RKO (cell line): ENCODE measurements around the gene SMIM20.
"Not testable (repeated sequence)": the region's sequence is repeated elsewhere in the genome, so short reads cannot be mapped to it uniquely, and the experiment has no call there.

Source experiments
- DNase-seq: peaks from one replicate; pipeline ENCODE4 v3.0.0-alpha.2; 2016; ENCODE audit warnings: low spot score

SMIM20 gene

GRCh38 chr4:25890571-25891485 is 23.2 kb upstream of the SMIM20 start:
- no peak for DNase-seq

DNA sequence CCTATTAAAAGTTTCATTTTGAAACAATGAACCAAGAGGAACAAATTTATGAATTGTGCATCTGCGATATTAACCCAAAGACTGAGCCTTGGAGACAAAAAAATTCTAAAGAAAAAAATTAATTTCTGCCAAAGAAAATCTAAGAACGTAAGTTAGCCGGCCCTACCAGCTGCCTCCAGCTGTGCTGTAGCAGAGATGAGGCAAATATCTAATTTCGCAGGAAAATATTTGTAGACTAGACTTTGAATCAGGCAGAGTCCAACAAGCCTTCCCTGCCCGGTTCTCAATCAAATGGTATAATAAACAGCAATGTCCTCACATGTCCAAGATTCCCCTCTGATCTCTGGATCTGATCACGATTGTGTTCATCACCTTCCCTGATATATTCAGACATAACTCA is 21.2 kb upstream of the SMIM20 start:
- DNase-seq = no peak

DNA sequence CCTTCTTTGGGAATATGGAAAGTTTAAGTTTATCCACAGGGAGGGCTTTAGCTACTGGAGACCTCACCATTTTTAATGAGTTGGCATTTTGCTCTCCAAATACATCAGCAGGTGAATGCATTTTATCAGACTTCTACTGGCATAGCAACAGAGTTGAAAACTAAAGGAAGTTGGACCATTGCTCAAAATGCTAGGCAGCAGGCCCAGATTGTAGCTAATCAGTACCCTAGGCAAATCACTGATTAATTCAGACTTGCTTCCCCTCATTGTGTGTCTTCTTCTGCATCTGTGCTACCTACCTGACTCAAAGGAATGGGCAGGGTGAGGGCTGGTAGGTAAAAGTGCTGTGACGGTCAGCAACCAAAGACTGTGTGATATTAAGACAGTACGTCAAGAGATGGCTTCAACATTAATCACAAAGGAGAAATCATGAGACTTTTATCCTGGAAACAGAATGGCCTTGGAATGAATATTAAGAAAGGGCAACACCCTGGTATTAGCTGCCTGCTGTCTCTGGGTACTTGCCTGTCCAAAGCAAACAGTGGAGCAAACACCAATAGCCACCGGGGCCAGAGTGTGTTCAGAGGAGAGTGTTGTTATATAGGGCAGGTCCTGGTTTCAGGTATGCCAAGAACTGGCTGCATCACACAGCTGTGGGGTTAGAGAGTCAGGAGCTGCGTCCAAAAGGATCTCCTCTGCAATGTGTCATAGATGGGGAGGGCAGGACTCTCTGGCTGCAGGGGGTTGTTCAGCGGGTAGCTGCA is 17.1 kb upstream of the SMIM20 start:
- no peak for DNase-seq

DNA sequence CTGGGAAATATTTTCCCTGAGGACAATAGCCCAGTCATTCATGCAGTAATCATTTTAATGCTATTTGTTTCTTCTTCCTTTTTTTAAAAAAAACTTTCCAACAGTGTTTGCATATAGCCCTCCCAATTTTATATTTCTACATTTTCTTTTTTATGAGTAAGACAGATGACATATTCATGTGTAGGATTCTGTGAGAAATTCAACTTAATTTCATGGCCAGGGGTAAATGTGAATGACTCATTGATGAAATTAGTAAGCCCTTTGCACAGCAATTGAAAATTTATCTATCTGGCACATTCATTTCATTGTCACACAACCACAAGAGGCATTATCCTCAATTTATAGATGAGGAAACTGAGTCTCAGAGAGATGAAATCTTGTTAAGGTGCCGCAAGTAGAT is 13.7 kb upstream of the SMIM20 start:
- peak; percentile 22 for DNase-seq

- DNase-seq = no peak
These were observed 13.0 kb upstream of the SMIM20 start for GRCh38 chr4:25901030-25901430.

- no peak for DNase-seq
These were observed 9.9 kb upstream of the SMIM20 start for GRCh38 chr4:25903900-25904747.

DNA sequence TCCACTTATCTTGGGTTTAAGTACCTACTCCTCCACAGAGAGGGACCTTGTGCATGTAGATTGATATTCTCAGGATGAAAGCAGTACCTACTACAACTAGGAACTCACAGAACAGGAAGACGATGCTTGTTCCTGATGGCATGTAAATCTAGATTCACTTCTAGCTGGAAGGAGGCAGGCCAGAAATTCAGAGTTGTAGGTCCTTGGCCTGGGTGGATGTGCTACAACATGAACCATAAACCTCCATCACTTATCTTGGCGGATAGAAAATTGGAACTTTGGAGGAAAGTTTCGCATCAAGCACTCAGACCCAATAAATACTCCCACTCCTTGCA is 9.3 kb upstream of the SMIM20 start:
- DNase-seq = no peak

DNA sequence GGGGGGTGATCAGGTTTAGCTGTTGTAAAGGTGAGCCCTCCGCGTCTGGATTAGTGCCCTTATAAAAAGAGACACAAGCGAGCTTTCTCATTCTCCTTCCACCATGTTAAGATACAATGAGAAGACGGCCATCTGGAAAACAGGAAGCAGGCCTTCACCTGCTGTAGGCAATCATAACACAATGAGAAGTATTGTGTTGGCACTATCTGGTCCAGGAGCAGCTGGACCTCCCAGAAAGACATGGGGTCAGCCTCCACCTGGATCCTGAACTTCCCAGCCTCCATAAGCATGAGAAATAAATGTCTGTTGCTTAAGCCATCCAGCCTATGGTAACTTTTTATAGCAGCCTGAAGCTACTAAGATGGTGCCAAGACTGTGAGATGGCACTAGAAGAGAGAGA is 8.6 kb upstream of the SMIM20 start:
- DNase-seq = no peak

DNA sequence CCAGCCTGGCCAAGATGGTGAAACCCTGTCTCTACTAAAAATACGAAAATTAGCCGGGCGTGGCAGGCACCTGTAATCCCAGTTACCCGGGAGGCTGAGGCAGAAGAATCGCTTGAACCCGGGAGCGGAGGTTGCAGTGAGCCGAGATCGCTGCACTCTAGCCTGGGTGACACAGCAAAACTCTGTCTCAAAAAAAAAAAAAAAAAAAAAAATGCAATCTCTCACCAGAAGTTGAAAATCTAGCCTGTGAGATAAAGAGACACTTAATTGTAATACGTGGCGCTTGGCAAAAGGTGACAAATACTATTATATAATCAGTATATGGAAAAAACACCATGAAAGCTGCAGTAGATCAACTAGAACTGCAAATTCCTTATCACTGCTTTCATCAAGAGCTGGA is 7.9 kb upstream of the SMIM20 start:
- not testable (repeated sequence) for DNase-seq

- DNase-seq = peak; percentile 86
These were observed 5.5 kb upstream of the SMIM20 start for GRCh38 chr4:25908491-25908901.

DNA sequence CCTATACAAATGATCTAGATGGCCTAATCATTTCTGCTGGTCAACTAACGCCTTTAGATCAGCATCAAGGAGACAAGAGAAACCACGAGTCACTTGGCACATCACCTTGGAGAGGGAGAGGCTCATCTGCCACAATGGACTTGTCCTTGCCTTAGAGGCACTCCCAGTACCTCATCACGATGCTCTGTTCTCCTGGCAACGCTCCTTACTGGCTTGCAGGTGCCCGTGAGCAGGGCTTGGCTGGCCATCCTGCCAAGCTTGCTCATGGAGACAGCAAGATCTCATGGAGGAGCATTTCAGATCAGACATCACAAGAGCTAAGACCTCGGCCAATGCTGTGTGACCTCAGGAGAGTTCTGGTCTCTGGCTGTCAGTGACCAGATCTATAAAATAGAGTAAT is 2.7 kb upstream of the SMIM20 start:
- DNase-seq = no peak

DNA sequence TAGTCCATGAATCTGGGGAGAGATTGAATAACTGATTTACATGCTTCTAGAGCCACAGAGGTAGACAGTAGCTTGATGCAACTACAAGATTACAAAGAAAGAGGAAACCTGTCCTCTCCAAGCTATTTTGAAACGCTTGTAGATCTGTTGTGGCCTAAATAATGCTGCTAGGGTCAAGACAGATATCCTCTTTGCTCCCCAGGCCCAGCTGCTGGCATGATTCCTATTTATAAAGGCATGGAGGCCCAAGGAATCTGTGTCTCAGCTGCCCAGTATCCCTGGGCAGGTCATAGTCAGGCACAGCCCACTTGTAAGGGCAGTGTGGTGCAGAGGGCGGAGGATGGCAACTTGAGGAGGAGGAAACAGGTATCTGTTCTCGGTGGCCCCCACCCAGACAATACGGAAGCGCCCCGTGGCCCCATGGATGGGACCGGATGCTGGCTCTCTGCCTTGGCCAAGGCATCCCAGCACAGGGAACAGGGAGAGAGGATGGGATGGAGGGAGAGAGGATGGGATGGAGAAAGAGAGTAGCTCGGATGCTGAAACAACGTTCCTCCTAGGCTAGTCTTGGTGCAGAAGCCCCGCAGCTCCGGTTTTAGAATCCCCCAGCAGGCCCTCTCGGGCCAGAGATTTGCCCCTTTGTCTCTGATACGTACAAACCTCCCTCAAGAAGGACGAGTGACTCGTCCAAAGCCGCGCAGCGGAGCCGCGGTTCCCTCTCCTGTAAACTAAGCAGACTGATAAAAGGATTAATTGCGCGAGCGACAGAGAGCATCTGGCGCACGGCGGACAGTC is 767 bp upstream of the SMIM20 start:
- no peak for DNase-seq

- DNase-seq = no peak
These were observed 791 bp downstream of the SMIM20 start for GRCh38 chr4:25914670-25915352.

- no peak for DNase-seq
These were observed 1.3 kb downstream of the SMIM20 start for GRCh38 chr4:25915353-25915705.

- DNase-seq = peak; percentile 18
These were observed 2.9 kb downstream of the SMIM20 start for GRCh38 chr4:25916870-25917269.

DNA sequence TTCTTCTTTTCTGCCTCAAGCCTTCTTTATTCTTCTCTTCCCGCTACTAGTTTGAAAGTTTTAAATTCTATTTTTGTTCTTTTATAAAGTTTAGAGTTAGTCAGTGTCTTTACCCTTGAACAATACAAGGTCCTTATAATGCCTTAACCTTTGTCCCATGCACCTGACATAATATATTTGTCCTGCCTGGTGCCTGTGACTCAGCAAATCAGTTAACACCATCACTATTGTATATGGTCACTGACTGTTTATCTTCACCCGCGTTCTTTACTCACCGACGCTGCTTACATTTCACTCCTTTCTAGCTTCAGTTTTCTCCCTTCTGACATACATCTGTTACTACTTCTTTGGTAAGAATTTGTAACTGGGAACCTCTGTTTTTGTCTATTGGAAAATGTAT is 5.7 kb downstream of the SMIM20 start:
- DNase-seq = no peak

DNA sequence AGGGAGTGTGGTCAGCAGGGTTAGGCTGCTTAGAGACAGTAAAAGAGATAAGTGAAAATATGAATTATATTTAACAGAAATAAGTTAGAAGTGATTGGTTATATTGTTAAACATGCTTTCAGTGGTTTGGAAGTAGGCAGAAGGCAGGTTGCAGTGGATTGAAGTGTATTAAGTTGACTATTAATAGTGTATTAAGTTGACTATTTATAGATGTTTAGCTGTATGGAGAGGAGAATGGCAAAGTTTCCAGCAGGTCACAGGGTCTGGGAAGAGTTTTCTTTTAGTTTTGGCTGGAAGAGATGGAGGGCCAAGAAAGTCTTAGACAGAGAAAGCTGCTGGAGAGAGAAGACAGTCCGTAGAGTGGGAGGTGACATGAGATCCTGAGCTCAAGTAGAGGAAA is 7.9 kb downstream of the SMIM20 start:
- DNase-seq = no peak

- no peak for DNase-seq
These were observed 8.9 kb downstream of the SMIM20 start for GRCh38 chr4:25922812-25923369.

- DNase-seq = no peak
These were observed 9.7 kb downstream of the SMIM20 start for GRCh38 chr4:25923745-25924144.

DNA sequence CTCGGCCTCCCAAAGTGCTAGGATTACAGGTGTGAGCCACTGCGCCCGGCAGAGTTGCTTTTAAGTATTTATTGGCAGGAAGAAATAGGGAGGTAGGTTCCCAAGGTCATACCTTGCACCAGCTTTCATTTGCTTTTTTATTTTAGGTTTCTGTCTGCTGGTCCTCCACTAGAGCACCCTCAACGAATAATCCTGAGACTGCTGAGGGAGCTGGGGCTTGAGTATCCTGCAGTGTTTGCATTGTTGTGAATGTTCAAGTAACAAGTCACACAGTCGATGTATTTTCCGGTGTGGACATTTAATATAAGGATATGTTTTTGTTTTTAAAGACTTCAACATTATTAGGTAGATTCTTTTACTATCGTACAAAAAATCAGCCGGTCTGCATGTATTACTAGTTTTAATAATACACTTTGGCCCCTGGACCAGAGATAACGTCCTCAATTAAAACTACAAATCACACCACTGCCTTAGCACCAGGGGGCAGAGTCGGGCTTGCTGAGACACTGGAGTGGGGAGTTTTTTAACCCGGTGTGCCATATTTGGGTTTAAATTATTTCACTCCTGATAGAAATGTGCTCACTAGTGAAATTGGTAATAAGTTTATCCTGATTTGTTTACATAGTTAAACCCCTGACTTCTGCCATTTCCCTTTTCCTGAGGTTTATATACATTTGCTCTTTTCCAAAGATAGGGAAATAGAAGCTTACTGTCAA is 11.6 kb downstream of the SMIM20 start:
- peak; percentile 45 for DNase-seq
